HepG2 (cell line): Measurements from ENCODE around the gene CES1.
"Not testable (repeated sequence)": the region's sequence is repeated elsewhere in the genome, so short reads cannot be mapped to it uniquely, and the experiment has no call there.

Experiments used
- TF ChIP-seq, protein P1 (sequence below): sonication (generic); formaldehyde crosslinking; IDR thresholded peaks from 2 replicates; pipeline ENCODE4 v1.5.0; 2020; ENCODE audit warnings: mild to moderate bottlenecking, missing genetic modification reagents, moderate library complexity
- TF ChIP-seq, protein P2 (sequence below), 2 experiments: IDR thresholded peaks; 2 replicates each; pipeline ENCODE4 v1.6.1; 2011 to 2012; ENCODE audit warnings: low read length in 2 of 2, borderline replicate concordance in 1 of 2, low read depth in 1 of 2, mild to moderate bottlenecking in 1 of 2, moderate library complexity in 1 of 2

DNA sequence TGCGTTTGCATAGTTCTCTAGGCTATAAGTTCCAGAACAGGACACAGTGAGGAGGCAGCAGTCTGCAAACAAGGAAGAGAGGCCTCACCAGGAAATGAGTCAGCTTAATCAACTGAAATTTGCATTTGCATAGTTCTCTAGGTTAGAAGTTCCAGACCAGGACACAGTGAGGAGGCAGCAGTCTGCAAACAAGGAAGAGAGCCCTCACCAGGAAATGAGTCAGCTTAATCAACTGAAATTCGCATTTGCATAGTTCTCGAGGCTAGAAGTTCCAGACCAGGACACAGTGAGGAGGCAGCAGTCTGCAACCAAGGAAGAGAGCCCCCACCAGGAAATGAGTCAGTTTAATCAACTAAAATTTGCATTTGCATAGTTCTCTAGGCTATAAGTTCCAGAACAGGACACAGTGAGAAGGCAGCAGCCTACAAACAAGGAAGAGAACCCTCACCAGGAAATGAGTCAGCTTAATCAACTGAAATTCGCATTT lies 79.7 kb downstream of the CES1 start:
- TF ChIP-seq, protein P1, sequence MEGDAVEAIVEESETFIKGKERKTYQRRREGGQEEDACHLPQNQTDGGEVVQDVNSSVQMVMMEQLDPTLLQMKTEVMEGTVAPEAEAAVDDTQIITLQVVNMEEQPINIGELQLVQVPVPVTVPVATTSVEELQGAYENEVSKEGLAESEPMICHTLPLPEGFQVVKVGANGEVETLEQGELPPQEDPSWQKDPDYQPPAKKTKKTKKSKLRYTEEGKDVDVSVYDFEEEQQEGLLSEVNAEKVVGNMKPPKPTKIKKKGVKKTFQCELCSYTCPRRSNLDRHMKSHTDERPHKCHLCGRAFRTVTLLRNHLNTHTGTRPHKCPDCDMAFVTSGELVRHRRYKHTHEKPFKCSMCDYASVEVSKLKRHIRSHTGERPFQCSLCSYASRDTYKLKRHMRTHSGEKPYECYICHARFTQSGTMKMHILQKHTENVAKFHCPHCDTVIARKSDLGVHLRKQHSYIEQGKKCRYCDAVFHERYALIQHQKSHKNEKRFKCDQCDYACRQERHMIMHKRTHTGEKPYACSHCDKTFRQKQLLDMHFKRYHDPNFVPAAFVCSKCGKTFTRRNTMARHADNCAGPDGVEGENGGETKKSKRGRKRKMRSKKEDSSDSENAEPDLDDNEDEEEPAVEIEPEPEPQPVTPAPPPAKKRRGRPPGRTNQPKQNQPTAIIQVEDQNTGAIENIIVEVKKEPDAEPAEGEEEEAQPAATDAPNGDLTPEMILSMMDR (CRISPR knock-in tag), result not testable (repeated sequence)
- TF ChIP-seq, protein P2, sequence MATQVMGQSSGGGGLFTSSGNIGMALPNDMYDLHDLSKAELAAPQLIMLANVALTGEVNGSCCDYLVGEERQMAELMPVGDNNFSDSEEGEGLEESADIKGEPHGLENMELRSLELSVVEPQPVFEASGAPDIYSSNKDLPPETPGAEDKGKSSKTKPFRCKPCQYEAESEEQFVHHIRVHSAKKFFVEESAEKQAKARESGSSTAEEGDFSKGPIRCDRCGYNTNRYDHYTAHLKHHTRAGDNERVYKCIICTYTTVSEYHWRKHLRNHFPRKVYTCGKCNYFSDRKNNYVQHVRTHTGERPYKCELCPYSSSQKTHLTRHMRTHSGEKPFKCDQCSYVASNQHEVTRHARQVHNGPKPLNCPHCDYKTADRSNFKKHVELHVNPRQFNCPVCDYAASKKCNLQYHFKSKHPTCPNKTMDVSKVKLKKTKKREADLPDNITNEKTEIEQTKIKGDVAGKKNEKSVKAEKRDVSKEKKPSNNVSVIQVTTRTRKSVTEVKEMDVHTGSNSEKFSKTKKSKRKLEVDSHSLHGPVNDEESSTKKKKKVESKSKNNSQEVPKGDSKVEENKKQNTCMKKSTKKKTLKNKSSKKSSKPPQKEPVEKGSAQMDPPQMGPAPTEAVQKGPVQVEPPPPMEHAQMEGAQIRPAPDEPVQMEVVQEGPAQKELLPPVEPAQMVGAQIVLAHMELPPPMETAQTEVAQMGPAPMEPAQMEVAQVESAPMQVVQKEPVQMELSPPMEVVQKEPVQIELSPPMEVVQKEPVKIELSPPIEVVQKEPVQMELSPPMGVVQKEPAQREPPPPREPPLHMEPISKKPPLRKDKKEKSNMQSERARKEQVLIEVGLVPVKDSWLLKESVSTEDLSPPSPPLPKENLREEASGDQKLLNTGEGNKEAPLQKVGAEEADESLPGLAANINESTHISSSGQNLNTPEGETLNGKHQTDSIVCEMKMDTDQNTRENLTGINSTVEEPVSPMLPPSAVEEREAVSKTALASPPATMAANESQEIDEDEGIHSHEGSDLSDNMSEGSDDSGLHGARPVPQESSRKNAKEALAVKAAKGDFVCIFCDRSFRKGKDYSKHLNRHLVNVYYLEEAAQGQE (IDR thresholded peaks at IDR 0.05; ENCODE audit: borderline replicate concordance in 1 of 2, low read depth in 1 of 2, low read length in 2 of 2), result not testable (repeated sequence)
